ENCODE measurements around the gene PRPH2. TPM values are rescaled to one million over a fixed set of nuclear protein-coding genes. Genes with fewer than 3 reads are reported as not detected.
A peak's percentile ranks its signal among the peaks of the same experiment; 100 is the strongest.

PRPH2 gene
- polyA plus RNA-seq, 1 of the 3 experiments (the other 2 are of a cell fraction): not detected

DNA sequence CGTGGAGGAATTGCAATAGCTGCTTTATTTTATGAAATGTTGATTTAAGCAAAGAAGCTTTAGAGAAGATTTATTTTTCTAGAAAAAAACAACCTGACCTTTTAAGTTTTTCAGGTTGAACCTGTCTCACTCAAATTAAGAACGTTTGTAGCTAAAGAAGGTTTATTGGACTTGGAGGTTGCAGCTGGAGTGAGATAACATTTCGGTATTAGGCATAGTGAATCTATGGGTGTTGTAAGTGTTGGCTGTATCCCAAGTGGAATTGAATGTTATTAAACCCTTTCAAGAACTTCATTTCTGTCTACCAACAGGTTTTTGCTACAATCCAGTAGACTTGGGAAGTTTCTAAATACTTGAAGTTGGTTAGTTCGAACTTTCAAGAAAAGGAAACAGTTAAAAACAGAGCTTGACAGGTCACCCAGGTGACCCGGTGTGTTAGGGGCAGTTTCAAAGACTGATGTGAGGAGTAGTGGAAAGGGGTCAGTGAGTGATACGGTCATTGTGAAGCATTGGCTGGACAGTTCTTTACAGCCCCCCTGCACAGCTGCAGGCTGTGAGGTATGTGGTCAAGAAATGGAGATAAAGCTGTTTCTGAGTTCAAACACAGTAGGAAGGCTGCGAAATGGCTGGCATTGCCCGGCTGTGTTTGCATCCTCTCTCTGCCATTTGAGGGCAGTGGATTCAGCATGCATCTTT is 26.0 kb upstream of the PRPH2 start:
- POLR2A ChIA-PET: interaction anchor here (4.4 kb wide), 1 partner anchor 34 kb away, joined by 59 read pairs; the partner anchor contains the start of gene BICRAL

More for the DNA sequence above, 26.0 kb upstream of the PRPH2 start:
- Histone ChIP-seq H2AFZ (ENCODE audit: low read depth) (peak overlapping the region; percentile 69; the same call in 1 of the 2 replicates), H3K27me3 (ENCODE audit: insufficient read depth) (no peaks in the 10 kb centered on the region), H3K79me2 (ENCODE audit: insufficient read depth) (peaks cover 44% of the 10 kb centered on the region), H3K9me2 (no peaks in the 10 kb centered on the region), H4K20me1 (ENCODE audit: insufficient read depth) (peaks cover 7% of the 10 kb centered on the region; the same call in 1 of the 2 replicates), H3K9me3 (no peaks in the 10 kb centered on the region), H3K9ac (peak overlapping the region; percentile 82; the same call in 1 of the 2 replicates), H3K4me3 (ENCODE audit: low read depth in 2 of 2, low read length in 1 of 2) (peak overlapping the region in 1 of 2 experiments; percentile 73; a peak in 2 of 4 replicates), H3K27ac (ENCODE audit: low read depth in 2 of 2, low read length in 1 of 2) (peak overlapping the region; percentile 20 to 93; a peak in 3 of 4 replicates), H3F3A (replicated peaks; ENCODE audit: insufficient read depth) (peaks cover 14% of the 10 kb centered on the region), H3K4me1 (ENCODE audit: control insufficient read depth in 1 of 2, insufficient read depth in 2 of 2, low read depth in 1 of 2, low read length in 1 of 2) (peaks cover 13 to 14% of the 10 kb centered on the region in 2 experiments; a peak in 3 of 4 replicates), H3K36me3 (replicated peaks in 1 of 2; ENCODE audit: control insufficient read depth in 1 of 2, insufficient read depth in 2 of 2, low read length in 1 of 2) (no peaks in the 10 kb centered on the region), H3K4me2 (peak overlapping the region; percentile 78)
- CTCF ChIA-PET: interaction anchor here (0.8 to 2.3 kb wide), 4 partner anchors 22 to 148 kb away, joined by 3 to 6 read pairs (median 4); no protein-coding TSS in a partner anchor
- TF ChIP-seq TCF12 (IDR thresholded peaks at IDR 0.05): no peak
- TF ChIP-seq POLR2AphosphoS5 (IDR thresholded peaks at IDR 0.05; ENCODE audit: low read depth, low read length): no peak
- TF ChIP-seq MXI1 (IDR thresholded peaks at IDR 0.05; ENCODE audit: low read depth, low read length): no peak
- TF ChIP-seq EP300 (IDR thresholded peaks at IDR 0.05; ENCODE audit: borderline replicate concordance in 1 of 2, low read depth in 1 of 2, low read length in 1 of 2): no peak
- TF ChIP-seq ELF1 (IDR thresholded peaks at IDR 0.05): no peak
- TF ChIP-seq, protein P1, sequence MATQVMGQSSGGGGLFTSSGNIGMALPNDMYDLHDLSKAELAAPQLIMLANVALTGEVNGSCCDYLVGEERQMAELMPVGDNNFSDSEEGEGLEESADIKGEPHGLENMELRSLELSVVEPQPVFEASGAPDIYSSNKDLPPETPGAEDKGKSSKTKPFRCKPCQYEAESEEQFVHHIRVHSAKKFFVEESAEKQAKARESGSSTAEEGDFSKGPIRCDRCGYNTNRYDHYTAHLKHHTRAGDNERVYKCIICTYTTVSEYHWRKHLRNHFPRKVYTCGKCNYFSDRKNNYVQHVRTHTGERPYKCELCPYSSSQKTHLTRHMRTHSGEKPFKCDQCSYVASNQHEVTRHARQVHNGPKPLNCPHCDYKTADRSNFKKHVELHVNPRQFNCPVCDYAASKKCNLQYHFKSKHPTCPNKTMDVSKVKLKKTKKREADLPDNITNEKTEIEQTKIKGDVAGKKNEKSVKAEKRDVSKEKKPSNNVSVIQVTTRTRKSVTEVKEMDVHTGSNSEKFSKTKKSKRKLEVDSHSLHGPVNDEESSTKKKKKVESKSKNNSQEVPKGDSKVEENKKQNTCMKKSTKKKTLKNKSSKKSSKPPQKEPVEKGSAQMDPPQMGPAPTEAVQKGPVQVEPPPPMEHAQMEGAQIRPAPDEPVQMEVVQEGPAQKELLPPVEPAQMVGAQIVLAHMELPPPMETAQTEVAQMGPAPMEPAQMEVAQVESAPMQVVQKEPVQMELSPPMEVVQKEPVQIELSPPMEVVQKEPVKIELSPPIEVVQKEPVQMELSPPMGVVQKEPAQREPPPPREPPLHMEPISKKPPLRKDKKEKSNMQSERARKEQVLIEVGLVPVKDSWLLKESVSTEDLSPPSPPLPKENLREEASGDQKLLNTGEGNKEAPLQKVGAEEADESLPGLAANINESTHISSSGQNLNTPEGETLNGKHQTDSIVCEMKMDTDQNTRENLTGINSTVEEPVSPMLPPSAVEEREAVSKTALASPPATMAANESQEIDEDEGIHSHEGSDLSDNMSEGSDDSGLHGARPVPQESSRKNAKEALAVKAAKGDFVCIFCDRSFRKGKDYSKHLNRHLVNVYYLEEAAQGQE (IDR thresholded peaks at IDR 0.05; ENCODE audit: low read depth, low read length): no peak
- TF ChIP-seq RAD21 (IDR thresholded peaks at IDR 0.05; ENCODE audit: low read length): no peak
- no peak for TF ChIP-seq FOXM1 (IDR thresholded peaks at IDR 0.05; ENCODE audit: low read depth)
- TF ChIP-seq, protein P2, sequence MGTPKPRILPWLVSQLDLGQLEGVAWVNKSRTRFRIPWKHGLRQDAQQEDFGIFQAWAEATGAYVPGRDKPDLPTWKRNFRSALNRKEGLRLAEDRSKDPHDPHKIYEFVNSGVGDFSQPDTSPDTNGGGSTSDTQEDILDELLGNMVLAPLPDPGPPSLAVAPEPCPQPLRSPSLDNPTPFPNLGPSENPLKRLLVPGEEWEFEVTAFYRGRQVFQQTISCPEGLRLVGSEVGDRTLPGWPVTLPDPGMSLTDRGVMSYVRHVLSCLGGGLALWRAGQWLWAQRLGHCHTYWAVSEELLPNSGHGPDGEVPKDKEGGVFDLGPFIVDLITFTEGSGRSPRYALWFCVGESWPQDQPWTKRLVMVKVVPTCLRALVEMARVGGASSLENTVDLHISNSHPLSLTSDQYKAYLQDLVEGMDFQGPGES (IDR thresholded peaks at IDR 0.05; ENCODE audit: low read depth, low read length): no peak
- TF ChIP-seq, protein P3, sequence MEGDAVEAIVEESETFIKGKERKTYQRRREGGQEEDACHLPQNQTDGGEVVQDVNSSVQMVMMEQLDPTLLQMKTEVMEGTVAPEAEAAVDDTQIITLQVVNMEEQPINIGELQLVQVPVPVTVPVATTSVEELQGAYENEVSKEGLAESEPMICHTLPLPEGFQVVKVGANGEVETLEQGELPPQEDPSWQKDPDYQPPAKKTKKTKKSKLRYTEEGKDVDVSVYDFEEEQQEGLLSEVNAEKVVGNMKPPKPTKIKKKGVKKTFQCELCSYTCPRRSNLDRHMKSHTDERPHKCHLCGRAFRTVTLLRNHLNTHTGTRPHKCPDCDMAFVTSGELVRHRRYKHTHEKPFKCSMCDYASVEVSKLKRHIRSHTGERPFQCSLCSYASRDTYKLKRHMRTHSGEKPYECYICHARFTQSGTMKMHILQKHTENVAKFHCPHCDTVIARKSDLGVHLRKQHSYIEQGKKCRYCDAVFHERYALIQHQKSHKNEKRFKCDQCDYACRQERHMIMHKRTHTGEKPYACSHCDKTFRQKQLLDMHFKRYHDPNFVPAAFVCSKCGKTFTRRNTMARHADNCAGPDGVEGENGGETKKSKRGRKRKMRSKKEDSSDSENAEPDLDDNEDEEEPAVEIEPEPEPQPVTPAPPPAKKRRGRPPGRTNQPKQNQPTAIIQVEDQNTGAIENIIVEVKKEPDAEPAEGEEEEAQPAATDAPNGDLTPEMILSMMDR (IDR thresholded peaks at IDR 0.05): no peak
- no peak for TF ChIP-seq NFIC (IDR thresholded peaks at IDR 0.05; ENCODE audit: borderline replicate concordance)
- no peak for TF ChIP-seq GABPA (IDR thresholded peaks at IDR 0.05; ENCODE audit: low read depth)
- TF ChIP-seq FOSL2 (IDR thresholded peaks at IDR 0.05; ENCODE audit: borderline replicate concordance, low read depth): no peak
- TF ChIP-seq MEF2A (IDR thresholded peaks at IDR 0.05; ENCODE audit: borderline replicate concordance, low read depth): no peak
- TF ChIP-seq, protein P4, sequence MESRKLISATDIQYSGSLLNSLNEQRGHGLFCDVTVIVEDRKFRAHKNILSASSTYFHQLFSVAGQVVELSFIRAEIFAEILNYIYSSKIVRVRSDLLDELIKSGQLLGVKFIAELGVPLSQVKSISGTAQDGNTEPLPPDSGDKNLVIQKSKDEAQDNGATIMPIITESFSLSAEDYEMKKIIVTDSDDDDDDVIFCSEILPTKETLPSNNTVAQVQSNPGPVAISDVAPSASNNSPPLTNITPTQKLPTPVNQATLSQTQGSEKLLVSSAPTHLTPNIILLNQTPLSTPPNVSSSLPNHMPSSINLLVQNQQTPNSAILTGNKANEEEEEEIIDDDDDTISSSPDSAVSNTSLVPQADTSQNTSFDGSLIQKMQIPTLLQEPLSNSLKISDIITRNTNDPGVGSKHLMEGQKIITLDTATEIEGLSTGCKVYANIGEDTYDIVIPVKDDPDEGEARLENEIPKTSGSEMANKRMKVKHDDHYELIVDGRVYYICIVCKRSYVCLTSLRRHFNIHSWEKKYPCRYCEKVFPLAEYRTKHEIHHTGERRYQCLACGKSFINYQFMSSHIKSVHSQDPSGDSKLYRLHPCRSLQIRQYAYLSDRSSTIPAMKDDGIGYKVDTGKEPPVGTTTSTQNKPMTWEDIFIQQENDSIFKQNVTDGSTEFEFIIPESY (IDR thresholded peaks at IDR 0.05; ENCODE audit: borderline replicate concordance, low read depth): no peak
- TF ChIP-seq TEAD4 (IDR thresholded peaks at IDR 0.05; ENCODE audit: borderline replicate concordance, insufficient read depth): no peak
- TF ChIP-seq CHD2 (IDR thresholded peaks at IDR 0.05; ENCODE audit: low read length, partially characterized antibody): no peak
- TF ChIP-seq, protein P5, sequence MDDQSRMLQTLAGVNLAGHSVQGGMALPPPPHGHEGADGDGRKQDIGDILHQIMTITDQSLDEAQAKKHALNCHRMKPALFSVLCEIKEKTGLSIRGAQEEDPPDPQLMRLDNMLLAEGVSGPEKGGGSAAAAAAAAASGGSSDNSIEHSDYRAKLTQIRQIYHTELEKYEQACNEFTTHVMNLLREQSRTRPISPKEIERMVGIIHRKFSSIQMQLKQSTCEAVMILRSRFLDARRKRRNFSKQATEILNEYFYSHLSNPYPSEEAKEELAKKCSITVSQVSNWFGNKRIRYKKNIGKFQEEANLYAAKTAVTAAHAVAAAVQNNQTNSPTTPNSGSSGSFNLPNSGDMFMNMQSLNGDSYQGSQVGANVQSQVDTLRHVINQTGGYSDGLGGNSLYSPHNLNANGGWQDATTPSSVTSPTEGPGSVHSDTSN (IDR thresholded peaks at IDR 0.05): no peak
- TF ChIP-seq JUND (IDR thresholded peaks at IDR 0.05): no peak
- DNase-seq: no peak
- 75% methylated on average over 8 of the region's 8 CpGs for WGBS (ENCODE audit: low lambda C conversion rate)

Data from SK-N-SH (cell line).